Pulmonary artery endothelial cell (primary cell): ENCODE results near the gene PLAU. TPM values are rescaled to one million over a fixed set of nuclear protein-coding genes. Genes with fewer than 3 reads are reported as not detected.
"Not testable (repeated sequence)": the region's sequence is repeated elsewhere in the genome, so short reads cannot be mapped to it uniquely, and the experiment has no call there.

Experiments
- DNase-seq: peaks from one replicate; pipeline ENCODE4 v3.0.0-alpha.2; 2011; ENCODE audit warnings: low read depth, low spot score
- total RNA-seq: library from RNA; depleted of rRNA; stranded (reverse); fragments of >200 nt; gene quantifications from 2 replicates; pipeline ENCODE4 v1.2.3, GENCODE V29; 2014

PLAU gene
- total RNA-seq, 1 donor from 2014 or later: 25.9 TPM

DNA sequence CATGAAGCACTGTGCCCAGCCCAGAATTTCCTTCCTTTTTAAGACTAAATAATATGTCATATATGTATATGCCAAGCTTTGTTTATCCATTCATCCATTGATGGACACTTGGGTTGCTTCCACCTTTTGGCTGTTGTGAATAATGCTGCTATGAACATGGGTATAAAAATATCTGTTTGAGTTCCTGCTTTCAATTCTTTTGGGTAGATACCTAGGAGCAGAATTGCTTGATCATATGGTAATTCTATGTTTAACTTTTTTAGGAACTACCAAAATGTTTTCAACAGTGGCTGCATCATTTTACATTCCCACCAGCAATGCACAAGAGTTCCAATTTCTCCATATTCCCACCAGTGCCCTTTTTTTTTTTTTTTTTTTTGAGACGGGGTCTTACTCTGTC, 13.2 kb upstream of the PLAU start:
- no peak for DNase-seq

GRCh38 chr10:73898730-73899410, 12.1 kb upstream of the PLAU start:
- no peak for DNase-seq

- DNase-seq: peak; percentile 65
These were observed 11.5 kb upstream of the PLAU start for GRCh38 chr10:73899423-73899822.

DNA sequence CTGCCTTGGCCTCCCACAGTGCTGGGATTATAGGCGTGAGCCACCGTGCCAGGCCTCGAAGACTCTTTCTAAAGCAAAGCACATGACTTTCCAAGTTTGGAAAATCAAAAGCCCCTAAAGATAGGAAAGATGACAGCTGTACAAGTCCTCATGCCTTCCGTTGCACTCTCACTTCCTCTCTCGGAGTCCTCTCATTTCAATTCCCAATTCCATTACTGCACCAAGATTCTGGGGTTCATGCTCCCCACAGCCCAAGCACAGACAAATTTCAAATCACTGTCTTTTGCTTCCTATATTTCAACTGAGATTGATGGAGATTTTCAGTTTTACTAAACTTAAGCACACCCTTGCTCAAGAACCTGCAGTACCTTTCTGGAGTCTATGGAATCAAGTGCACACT, 10.9 kb upstream of the PLAU start:
- no peak for DNase-seq

DNA sequence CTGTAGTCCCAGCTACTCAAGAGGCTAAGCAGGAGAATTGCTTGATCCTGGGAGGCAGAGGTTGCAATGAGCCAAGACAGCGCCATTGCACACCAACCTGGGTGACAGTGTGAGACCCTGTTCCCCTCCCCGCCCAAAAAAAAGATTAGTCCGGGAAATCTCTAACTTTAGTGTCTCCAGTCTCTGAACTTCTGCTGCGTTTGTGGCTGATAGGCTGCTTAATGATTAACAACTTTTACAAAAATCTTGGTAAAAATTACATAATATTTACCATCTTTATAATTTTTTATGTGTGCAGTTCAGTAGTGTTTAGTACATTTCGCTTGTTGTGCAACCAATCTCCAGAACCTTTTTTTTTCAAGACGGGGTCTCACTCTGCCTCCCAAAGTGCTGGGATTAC, 9.7 kb upstream of the PLAU start:
- no peak for DNase-seq

DNA sequence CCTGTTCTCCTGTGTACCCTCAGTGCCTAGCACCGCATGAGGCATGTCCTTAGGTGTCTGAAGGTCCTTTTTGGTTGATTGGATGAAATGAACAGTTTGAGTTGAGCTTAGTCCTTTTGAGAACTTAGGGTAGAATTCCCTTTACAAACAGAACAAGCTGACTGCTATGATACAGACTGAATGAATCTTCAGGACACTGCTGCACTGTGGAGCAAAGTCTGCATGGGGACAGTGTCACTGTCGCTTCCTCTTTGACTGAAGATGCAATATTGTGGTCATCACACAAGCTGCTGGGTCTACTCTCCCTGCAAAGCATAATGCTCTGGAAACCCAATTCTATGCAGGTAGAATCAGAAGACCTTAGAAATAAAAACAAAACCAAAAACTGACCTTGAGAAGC, 8.6 kb upstream of the PLAU start:
- DNase-seq: no peak

GRCh38 chr10:73905256-73906020, 5.5 kb upstream of the PLAU start:
- DNase-seq: no peak

DNA sequence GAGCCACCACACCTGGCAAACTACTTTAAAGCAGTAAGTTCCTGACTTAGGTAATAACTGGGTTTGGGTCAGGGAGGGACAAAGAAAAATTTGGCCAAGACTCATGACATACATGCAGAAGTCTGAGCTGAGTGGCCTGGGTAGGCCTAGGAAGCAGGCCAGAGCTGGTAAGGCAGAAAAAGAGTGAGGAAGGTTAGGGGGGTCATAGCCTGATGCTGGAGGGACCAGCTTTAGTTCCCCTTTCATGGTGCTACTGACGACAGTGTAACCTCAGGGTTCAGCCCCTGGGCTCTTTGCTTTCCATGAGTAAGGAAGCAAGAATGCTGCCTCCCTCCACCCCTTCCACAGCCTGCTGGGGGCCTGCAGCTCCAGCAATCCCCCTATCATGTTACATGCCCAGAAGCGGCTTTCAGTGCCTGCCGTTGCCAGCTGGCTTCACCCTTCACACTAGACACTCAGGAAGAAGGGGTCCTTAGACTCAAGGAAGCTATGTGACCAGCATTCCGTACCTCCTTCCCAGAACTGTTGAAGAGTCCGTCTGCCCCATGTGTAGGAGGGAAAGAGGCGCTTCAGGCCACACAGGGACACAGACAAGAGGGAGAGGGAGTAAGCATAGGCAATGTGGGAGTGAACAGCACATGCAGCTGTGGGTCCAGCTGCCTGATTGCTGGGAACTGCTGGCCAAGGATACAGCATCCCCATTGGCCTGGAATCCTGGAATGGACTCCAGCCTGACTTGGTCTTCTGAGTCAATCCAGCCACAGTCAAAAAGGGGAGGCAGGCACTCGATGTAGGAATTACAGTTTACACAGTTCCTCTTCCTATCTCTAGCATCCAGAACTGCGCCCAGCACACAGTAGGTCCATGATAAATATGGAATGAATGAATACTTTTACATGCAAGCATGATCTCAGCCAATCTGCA, 4.1 kb upstream of the PLAU start:
- peak; percentile 64 for DNase-seq

DNA sequence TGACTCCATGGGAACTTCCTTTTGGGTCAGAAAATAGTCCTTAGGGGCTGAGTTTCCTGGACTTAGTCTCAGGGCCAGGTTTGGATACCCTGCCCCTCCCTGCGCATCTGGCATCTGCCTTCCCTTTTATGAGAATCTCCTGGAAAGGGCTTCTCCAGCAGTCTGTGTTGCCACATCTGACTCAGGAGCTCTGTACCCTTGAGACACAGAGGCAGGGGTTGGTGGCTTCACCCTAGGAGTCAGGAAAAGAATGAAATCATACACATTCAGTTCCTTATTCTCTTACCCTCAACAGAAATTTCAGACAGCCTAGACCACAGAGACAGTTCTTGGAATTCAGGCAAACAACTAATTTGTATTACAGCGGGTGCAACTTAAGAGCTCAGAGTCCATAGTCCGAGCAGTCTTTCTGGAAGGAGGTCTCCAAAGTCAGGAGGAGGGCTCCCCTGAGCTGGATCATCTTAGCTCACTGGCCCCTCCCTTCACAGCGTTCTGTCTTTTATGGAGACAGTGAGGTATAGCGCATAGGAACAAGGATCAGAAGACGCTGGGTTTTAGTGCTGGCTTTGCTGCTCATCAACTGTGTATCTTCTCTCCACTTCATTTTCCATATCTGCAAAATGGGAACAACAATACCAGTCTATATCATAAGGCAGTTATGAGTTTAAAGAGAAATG, 3.0 kb upstream of the PLAU start:
- DNase-seq: no peak

- DNase-seq: peak; percentile 87
These were observed 1.9 kb upstream of the PLAU start for GRCh38 chr10:73908853-73909539.

DNA sequence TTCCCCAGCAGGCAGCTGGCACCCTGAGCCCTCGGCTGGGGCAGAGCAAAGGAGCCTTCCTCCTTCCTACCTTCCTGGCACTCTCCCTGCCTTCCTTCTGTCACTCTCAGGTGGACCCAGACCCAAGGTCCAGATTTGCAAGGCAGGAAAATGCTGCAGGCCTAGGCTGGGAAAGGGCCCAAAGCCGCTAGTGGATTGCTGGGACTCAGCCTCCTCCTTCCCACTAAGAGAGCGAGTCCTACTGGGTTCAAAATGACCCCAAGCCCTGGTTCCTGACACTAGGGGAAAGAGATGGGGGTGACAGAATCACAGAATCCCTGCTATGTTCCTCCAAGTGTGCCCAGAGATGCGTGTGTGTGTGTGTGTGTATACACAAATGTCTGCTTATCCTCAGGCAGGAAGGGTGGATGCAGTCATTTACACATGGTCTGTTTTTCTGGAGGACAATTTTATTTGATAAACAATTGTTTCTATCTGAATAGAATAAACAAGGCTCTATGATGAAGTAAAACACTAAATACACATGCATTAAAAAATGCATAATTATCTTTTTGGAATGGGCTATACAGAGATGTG, 1.3 kb upstream of the PLAU start:
- DNase-seq: no peak

- DNase-seq: no peak
These were observed 550 bp upstream of the PLAU start for GRCh38 chr10:73910401-73910763.

GRCh38 chr10:73911553-73912004, 647 bp downstream of the PLAU start:
- DNase-seq: no peak

GRCh38 chr10:73914036-73914435, 3.1 kb downstream of the PLAU start:
- DNase-seq: no peak

DNA sequence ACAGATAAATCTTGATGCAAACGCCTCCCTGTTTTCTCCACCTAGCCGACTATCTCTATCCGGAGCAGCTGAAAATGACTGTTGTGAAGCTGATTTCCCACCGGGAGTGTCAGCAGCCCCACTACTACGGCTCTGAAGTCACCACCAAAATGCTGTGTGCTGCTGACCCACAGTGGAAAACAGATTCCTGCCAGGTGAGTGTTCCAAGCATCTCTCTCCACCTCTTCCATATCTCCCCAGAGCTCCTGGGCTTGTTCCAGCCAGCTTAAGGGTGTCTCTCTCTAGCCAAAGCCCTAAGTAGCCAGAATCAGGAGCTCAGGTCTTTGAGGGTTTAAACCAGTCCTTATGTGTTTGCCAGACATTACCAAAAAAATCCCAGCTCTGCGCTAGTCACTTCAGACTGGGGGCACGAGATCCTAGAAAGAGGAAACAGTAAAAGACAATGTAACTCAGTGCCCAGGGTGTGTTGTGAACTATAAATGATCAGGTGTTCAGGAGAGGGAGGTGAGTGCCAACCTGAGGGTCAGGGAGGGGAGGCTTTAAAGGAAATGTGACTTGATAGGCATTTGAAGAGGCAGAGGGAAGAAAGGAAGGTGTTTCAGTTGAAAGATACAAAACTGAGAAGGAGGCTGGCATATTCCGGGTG, 4.4 kb downstream of the PLAU start:
- no peak for DNase-seq

GRCh38 chr10:73916761-73917470, 6.0 kb downstream of the PLAU start:
- DNase-seq: no peak

DNA sequence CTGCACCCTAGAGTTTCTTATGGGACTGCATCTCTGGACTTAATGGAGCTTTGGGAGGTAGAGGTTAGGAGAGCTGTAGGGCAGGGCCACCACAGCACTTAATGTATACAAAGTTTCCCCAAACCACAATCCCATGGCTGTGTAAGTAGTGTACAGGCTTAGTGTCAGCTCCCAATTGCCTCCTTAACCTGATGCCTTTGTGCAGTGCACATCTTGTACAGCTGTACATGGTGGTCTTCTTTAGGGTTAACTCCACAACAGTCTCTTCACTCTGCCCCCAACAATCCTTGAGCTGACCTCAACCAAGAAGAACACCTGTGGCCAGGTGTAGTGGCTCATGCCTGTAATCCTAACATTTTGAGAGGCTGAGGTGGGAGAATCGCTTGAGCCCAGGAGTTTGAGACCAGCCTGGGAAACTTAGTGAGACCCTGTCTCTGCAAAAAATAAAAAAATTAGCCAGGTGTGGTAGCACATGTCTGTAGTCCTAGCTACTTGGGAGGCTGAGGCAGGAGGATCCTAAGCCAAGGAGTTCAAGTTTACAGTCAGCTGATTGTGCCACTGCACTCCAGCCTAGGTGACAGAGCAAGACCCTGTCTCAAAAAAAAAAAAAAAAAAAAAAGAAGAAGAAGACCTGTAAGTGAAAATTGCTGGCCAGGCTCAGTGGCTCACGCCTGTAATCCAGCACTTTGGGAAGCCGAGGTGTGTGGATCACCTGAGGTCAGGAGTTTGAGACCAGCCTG, 6.8 kb downstream of the PLAU start:
- no peak for DNase-seq

DNA sequence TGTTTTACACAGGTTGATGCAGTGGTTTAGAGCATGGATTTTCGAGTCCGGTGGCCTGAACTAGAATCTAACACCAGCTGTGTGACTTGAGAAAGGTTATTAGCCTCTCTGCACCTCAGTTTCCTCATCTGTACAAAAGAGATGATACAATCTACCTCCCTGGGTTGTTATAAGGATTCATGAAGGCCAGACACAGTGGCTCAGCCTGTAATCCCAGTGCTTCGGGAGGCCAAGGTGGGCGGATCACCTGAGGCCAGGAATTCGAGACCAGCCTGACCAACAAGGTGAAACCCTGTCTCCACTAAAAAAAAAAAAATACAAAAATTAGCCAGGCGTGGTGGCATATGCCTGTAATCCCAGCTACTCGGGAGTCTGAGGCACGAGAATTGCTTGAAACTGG, 8.5 kb downstream of the PLAU start:
- DNase-seq: not testable (repeated sequence)

- no peak for DNase-seq
These were observed 9.2 kb downstream of the PLAU start for GRCh38 chr10:73920089-73920488.
